ENCODE measurements around the gene HSCB. TPM values are rescaled to one million over a fixed set of nuclear protein-coding genes. Genes with fewer than 3 reads are reported as not detected.
A peak's percentile ranks its signal among the peaks of the same experiment; 100 is the strongest.

Gene HSCB
- total RNA-seq, 2 donors from 2014 or later: 17.7 to 22.4 TPM

GRCh38 chr22:28800308-28801041, 58.6 kb downstream of the HSCB start, which contains the start of gene XBP1:
Gene XBP1, minus strand, starts transcription at chr22:28800569.
- Histone ChIP-seq H3K27me3 (ENCODE audit: control insufficient read depth, insufficient read depth, low read length, poor library complexity, severe bottlenecking) (no peaks in the 10 kb centered on the region), H3K27ac (ENCODE audit: low read depth, low read length) (peak within 1 kb of the TSS; percentile 96)
- WGBS, 2 experiments (ENCODE audit: insufficient coverage in 1 of 2, insufficient read length in 1 of 2): 0% methylated on average over 28 to 78 of the region's 78 CpGs

GRCh38 chr22:28801845-28802594, 60.2 kb downstream of the HSCB start:
- no peak for DNase-seq

More at GRCh38 chr22:28800308-28801041, 58.6 kb downstream of the HSCB start, which contains the start of gene XBP1:
- no peaks in the 10 kb centered on the region for H3K9me3 Mint-ChIP-seq
- Histone ChIP-seq H3K9me3 (ENCODE audit: control insufficient read depth, low read length) (no peaks in the 10 kb centered on the region), H3K9ac (ENCODE audit: extremely low read depth, low read length, poor library complexity, severe bottlenecking) (peak within 1 kb of the TSS; percentile 100), H3K4me1 (ENCODE audit: control insufficient read depth, insufficient read depth, low read length) (no peaks in the 10 kb centered on the region), H3K4me3 (ENCODE audit: low read length) (peak within 1 kb of the TSS; percentile 100), H3K36me3 (ENCODE audit: control insufficient read depth, insufficient read depth, low read length) (peaks cover 28% of the 10 kb centered on the region)
- peaks cover 39% of the 10 kb centered on the region for H3K36me3 Mint-ChIP-seq (ENCODE audit: low read depth)
- peak within 1 kb of the TSS; percentile 100 for H3K27ac Mint-ChIP-seq
- peak; percentile 97 for DNase-seq
- peaks cover 12% of the 10 kb centered on the region for H3K4me1 Mint-ChIP-seq
- peak within 1 kb of the TSS; percentile 77 for H3K4me3 Mint-ChIP-seq
- no peaks in the 10 kb centered on the region for H3K27me3 Mint-ChIP-seq (ENCODE audit: insufficient read depth)
- TF ChIP-seq CTCF (conservative IDR thresholded peaks at IDR 0.05): no peak

More at GRCh38 chr22:28801845-28802594, 60.2 kb downstream of the HSCB start:
- H3K36me3 Mint-ChIP-seq (ENCODE audit: low read depth): peaks cover 25% of the 10 kb centered on the region
- peak overlapping the region; percentile 80 for H3K27ac Mint-ChIP-seq
- Histone ChIP-seq H3K4me3 (ENCODE audit: low read length) (peak overlapping the region; percentile 100), H3K36me3 (ENCODE audit: control insufficient read depth, insufficient read depth, low read length) (peaks cover 13% of the 10 kb centered on the region), H3K9me3 (ENCODE audit: control insufficient read depth, low read length) (no peaks in the 10 kb centered on the region), H3K4me1 (ENCODE audit: control insufficient read depth, insufficient read depth, low read length) (no peaks in the 10 kb centered on the region), H3K27me3 (ENCODE audit: control insufficient read depth, insufficient read depth, low read length, poor library complexity, severe bottlenecking) (no peaks in the 10 kb centered on the region), H3K27ac (ENCODE audit: low read depth, low read length) (no peak overlapping the region), H3K9ac (ENCODE audit: extremely low read depth, low read length, poor library complexity, severe bottlenecking) (no peak overlapping the region)
- no peaks in the 10 kb centered on the region for H3K27me3 Mint-ChIP-seq (ENCODE audit: insufficient read depth)
- 77 to 85% methylated on average over 13 to 14 of the region's 14 CpGs for WGBS, 2 experiments (ENCODE audit: insufficient coverage in 1 of 2, insufficient read length in 1 of 2)
- H3K9me3 Mint-ChIP-seq: no peaks in the 10 kb centered on the region
- peak overlapping the region; percentile 77 for H3K4me3 Mint-ChIP-seq
- H3K4me1 Mint-ChIP-seq: peaks cover 11% of the 10 kb centered on the region
- no peak for TF ChIP-seq CTCF (conservative IDR thresholded peaks at IDR 0.05)

Data from endodermal cell (in vitro differentiated cells).